Caco-2 (cell line): Measurements from ENCODE around the gene BRSK2. TPM values are rescaled to one million over a fixed set of nuclear protein-coding genes. Genes with fewer than 3 reads are reported as not detected.
A peak's percentile ranks its signal among the peaks of the same experiment; 100 is the strongest.
"Not testable (repeated sequence)": the region's sequence is repeated elsewhere in the genome, so short reads cannot be mapped to it uniquely, and the experiment has no call there.

Experiments
- Bru-seq: library from RNA; stranded (reverse); fragments of 400-500 nt; gene quantifications from one replicate; lab custom pipeline; 2021; lab: Mats Ljungman, UMichigan
- BruChase-seq, 2 experiments: library from RNA; stranded (reverse); fragments of 400-500 nt; gene quantifications; one replicate each; lab custom pipeline; 2021; lab: Mats Ljungman, UMichigan
- BruUV-seq: library from RNA; stranded (reverse); fragments of 400-500 nt; replicated peaks from 2 replicates; lab custom pipeline; 2021; lab: Mats Ljungman, UMichigan
- CTCF ChIA-PET: fragments of 300-600 bp; sonication (Branson Sonifier 250); formaldehyde crosslinking; loops from one replicate; lab custom pipeline; 2022; ENCODE audit warnings: antibody characterized with exemption; lab: Charles Lee
- POLR2A ChIA-PET: fragments of 300-600 bp; sonication (Branson Sonifier 250); formaldehyde crosslinking; loops from one replicate; lab custom pipeline; 2022; ENCODE audit warnings: antibody characterized with exemption; lab: Charles Lee
- DNase-seq, 2 experiments: peaks; one replicate each; pipeline versions ENCODE4 v3.0.0 to v3.0.0-alpha.2; 2020 to 2022
- H3K27me3 ChIP-seq: replicated peaks from 2 replicates; pipeline ENCODE4 v1.6.0; 2011; ENCODE audit warnings: low read length; ENCODE audit not compliant: control insufficient read depth, insufficient read depth
- H3K36me3 ChIP-seq: 2 replicates; pipeline ENCODE4 v1.5.1; 2011; ENCODE audit warnings: low read length; ENCODE audit not compliant: control insufficient read depth, insufficient read depth
- H3K4me1 ChIP-seq: fragments of 250-450 bp; sonication (Bioruptor Pico); 2 replicates; pipeline ENCODE4 v1.5.1; 2020; ENCODE audit warnings: mild to moderate bottlenecking
- H3K4me3 ChIP-seq: 2 replicates; pipeline ENCODE4 v1.5.1; 2011; ENCODE audit warnings: low read depth, mild to moderate bottlenecking, control low read depth, low read length
- H3K9me3 ChIP-seq: fragments of 250-450 bp; sonication (Bioruptor Pico); 2 replicates; pipeline ENCODE4 v1.5.1; 2020; ENCODE audit warnings: mild to moderate bottlenecking, moderate library complexity
- H3K27ac Mint-ChIP-seq: one replicate; pipeline ENCODE4 v1.8.0; 2022; ENCODE audit warnings: mixed read lengths; ENCODE audit not compliant: unreplicated experiment
- H3K27me3 Mint-ChIP-seq: one replicate; pipeline ENCODE4 v1.8.0; 2022; ENCODE audit warnings: mixed read lengths; ENCODE audit not compliant: insufficient read depth, unreplicated experiment
- H3K36me3 Mint-ChIP-seq: one replicate; pipeline ENCODE4 v1.8.0; 2022; ENCODE audit warnings: mild to moderate bottlenecking, mixed read lengths; ENCODE audit not compliant: insufficient read depth, unreplicated experiment
- H3K4me1 Mint-ChIP-seq: one replicate; pipeline ENCODE4 v1.8.0; 2022; ENCODE audit warnings: low read depth, mixed read lengths; ENCODE audit not compliant: unreplicated experiment
- H3K4me3 Mint-ChIP-seq: one replicate; pipeline ENCODE4 v1.8.0; 2022; ENCODE audit warnings: mild to moderate bottlenecking, moderate library complexity, mixed read lengths; ENCODE audit not compliant: unreplicated experiment
- H3K9me3 Mint-ChIP-seq: one replicate; pipeline ENCODE4 v1.8.0; 2022; ENCODE audit warnings: mixed read lengths; ENCODE audit not compliant: unreplicated experiment
- CTCF ChIP-seq, 2 experiments: fragments of 200-600 bp in 1 of 2; IDR thresholded peaks; 1 replicate in 1 of 2; 2 replicates in 1 of 2; pipeline versions ENCODE4 v1.5.1 to v1.8.0; 2011 to 2022; ENCODE audit warnings: antibody characterized with exemption in 1 of 2, control low read depth in 1 of 2, inconsistent platforms in 1 of 2, low read depth in 1 of 2, low read length in 1 of 2, mild to moderate bottlenecking in 1 of 2, moderate library complexity in 1 of 2; ENCODE audit not compliant: insufficient read depth in 1 of 2, severe bottlenecking in 1 of 2, unreplicated experiment in 1 of 2
- intact Hi-C: fragments of 100-400 bp; cut with micrococcal nuclease; formaldehyde crosslinking; loops from one replicate; pipeline ENCODE4 v1.10.0; 2022; ENCODE audit not compliant: unreplicated experiment
- long read RNA-seq: library from polyadenylated mRNA; stranded (forward); transcript quantifications from one replicate; pipeline ENCODE4 v2.0.0, GENCODE V29; 2022
- total RNA-seq: library from RNA; stranded (reverse); gene quantifications from 2 replicates; pipeline ENCODE4 v1.2.3, GENCODE V29; 2022

The BRSK2 gene
- 32.8 and 35.9 TPM in 2 replicates for total RNA-seq
- percentile 45 among the genes with signal in this experiment for Bru-seq, nascent RNA
- BruChase-seq, experiment 1, labeled RNA remaining after a 2-hour chase: percentile 49 among the genes with signal in this experiment
- BruChase-seq, experiment 2, labeled RNA remaining after a 6-hour chase: percentile 54 among the genes with signal in this experiment
- long read RNA-seq, full-length matches to known transcripts: 8 of 23 reads
- long read RNA-seq, partial matches to known transcripts: 3 of 23 reads
- long read RNA-seq, other reads (novel, unspliced or antisense): 12 of 23 reads

- peak in 1 of 2 experiments; percentile 60 for DNase-seq
- Mint-ChIP-seq H3K9me3 (no peaks in the 10 kb centered on the region), H3K27ac (no peak within 1 kb of the TSS), H3K36me3 (peaks cover 5% of the 10 kb centered on the region), H3K4me1 (peaks cover 9% of the 10 kb centered on the region), H3K27me3 (no peaks in the 10 kb centered on the region), H3K4me3 (peak within 1 kb of the TSS; percentile 71)
- Histone ChIP-seq H3K27me3 (no peaks in the 10 kb centered on the region), H3K4me3 (peak within 1 kb of the TSS; percentile 86), H3K4me1 (peaks cover 7% of the 10 kb centered on the region), H3K9me3 (no peaks in the 10 kb centered on the region), H3K36me3 (no peaks in the 10 kb centered on the region)
- TF ChIP-seq CTCF (IDR thresholded peaks at IDR 0.05; ENCODE audit: insufficient read depth in 1 of 2, low read depth in 1 of 2, low read length in 1 of 2, severe bottlenecking in 1 of 2, unreplicated experiment in 1 of 2): no peak
- intact Hi-C loops: loop anchor here (2.0 kb wide), 1 partner anchor 79 kb away; no protein-coding TSS in a partner anchor
- no TSS peak for BruUV-seq
- CTCF ChIA-PET: interaction anchor here (0.6 to 1.5 kb wide), 5 partner anchors 19 to 762 kb away, joined by 3 to 9 read pairs (median 4); no protein-coding TSS in a partner anchor
- POLR2A ChIA-PET: interaction anchor here (0.9 to 1.4 kb wide), 2 partner anchors 80 to 127 kb away, joined by 3 to 5 read pairs; partner anchors contain the start of gene TOLLIP
These were observed at the start of gene BRSK2 for GRCh38 chr11:1389932-1390568. Gene BRSK2 (plus strand): TSS chr11:1389934. CDS start chr11:1390285, 351 bp downstream.

GRCh38 chr11:1340111-1340510, 49.6 kb upstream of the BRSK2 start:
- Mint-ChIP-seq H3K36me3 (peaks cover 11% of the 10 kb centered on the region), H3K4me3 (no peak overlapping the region), H3K4me1 (peaks cover 4% of the 10 kb centered on the region), H3K27me3 (peaks cover 6% of the 10 kb centered on the region), H3K9me3 (peaks cover 11% of the 10 kb centered on the region), H3K27ac (no peak overlapping the region)
- CTCF ChIA-PET: no interaction called here
- Histone ChIP-seq H3K9me3 (no peaks in the 10 kb centered on the region), H3K27me3 (no peaks in the 10 kb centered on the region), H3K4me3 (no peak overlapping the region), H3K36me3 (no peaks in the 10 kb centered on the region), H3K4me1 (peaks cover 9% of the 10 kb centered on the region; the same call in 1 of the 2 replicates)
- BruUV-seq: no TSS peak
- POLR2A ChIA-PET: no interaction called here
- DNase-seq: no peak
- intact Hi-C loops: no loop called here
- no peak for TF ChIP-seq CTCF (IDR thresholded peaks at IDR 0.05; ENCODE audit: insufficient read depth in 1 of 2, low read depth in 1 of 2, low read length in 1 of 2, severe bottlenecking in 1 of 2, unreplicated experiment in 1 of 2)

GRCh38 chr11:1341226-1341625, 48.5 kb upstream of the BRSK2 start:
- H3K4me3 ChIP-seq, H3K36me3 ChIP-seq, H3K4me3 Mint-ChIP-seq, H3K4me1 ChIP-seq, intact Hi-C loops, H3K27ac Mint-ChIP-seq, H3K4me1 Mint-ChIP-seq, H3K27me3 Mint-ChIP-seq, H3K9me3 ChIP-seq, H3K27me3 ChIP-seq, CTCF ChIA-PET, POLR2A ChIA-PET, BruUV-seq: not testable (repeated sequence)
- DNase-seq: peak in 1 of 2 experiments; percentile 5
- peaks cover 11% of the 10 kb centered on the region for H3K36me3 Mint-ChIP-seq
- peaks cover 11% of the 10 kb centered on the region for H3K9me3 Mint-ChIP-seq
